ENCODE measurements around the gene BCAT1.

BCAT1 gene

DNA sequence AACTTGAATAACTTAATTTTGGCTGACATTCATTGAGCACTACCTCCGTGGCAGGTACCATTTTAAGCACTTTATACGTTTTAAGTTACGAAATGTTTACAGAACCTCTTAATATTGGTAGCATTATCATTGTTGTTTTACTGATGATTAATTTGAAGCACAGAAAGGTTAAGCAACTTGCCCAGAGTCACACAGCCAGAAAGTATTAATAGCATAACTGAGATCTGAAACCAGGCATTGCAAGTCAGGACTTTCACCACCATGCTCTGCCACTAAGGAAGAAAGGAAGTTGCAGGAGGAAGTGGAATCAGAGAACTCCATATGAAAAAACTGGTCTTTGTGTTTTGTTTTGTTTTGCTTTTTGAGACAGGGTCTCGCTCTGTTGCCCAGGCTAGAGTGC, 28.2 kb upstream of the BCAT1 start:
- H3K36me3 ChIP-seq (ENCODE audit: control insufficient read depth, low read length): no peaks in the 10 kb centered on the region
- H3K27me3 ChIP-seq (ENCODE audit: control insufficient read depth, low read length): no peaks in the 10 kb centered on the region
- peaks cover 8% of the 10 kb centered on the region for H3K4me1 ChIP-seq (ENCODE audit: control insufficient read depth, low read length)
- no peak for TF ChIP-seq EZH2phosphoT487 (IDR thresholded peaks at IDR 0.05; ENCODE audit: borderline replicate concordance, low read length)
- H3K9me3 ChIP-seq (ENCODE audit: control insufficient read depth, insufficient read depth, low read length): no peaks in the 10 kb centered on the region
- peaks cover 3% of the 10 kb centered on the region; the same call in 1 of the 2 replicates for H3F3A ChIP-seq (ENCODE audit: control insufficient read depth, insufficient read depth)
- H3K9me2 ChIP-seq (replicated peaks; ENCODE audit: control insufficient read depth, low read length): no peaks in the 10 kb centered on the region
- H4K20me1 ChIP-seq (ENCODE audit: control insufficient read depth, insufficient read depth, low read depth, low read length): no peaks in the 10 kb centered on the region
- no peak overlapping the region for H3K4me3 ChIP-seq (ENCODE audit: low read length)
- H3K4me2 ChIP-seq (ENCODE audit: low read length): no peak overlapping the region
- H3K27ac ChIP-seq (ENCODE audit: low read depth, low read length): no peak overlapping the region
- no peaks in the 10 kb centered on the region for H3K79me2 ChIP-seq (ENCODE audit: control insufficient read depth, low read length)

- Histone ChIP-seq H3K27me3 (ENCODE audit: control insufficient read depth, low read length) (no peaks in the 10 kb centered on the region), H3K4me2 (ENCODE audit: low read length) (no peak overlapping the region), H3F3A (ENCODE audit: control insufficient read depth, insufficient read depth) (peaks cover 3% of the 10 kb centered on the region; the same call in 1 of the 2 replicates), H3K4me1 (ENCODE audit: control insufficient read depth, low read length) (peaks cover 8% of the 10 kb centered on the region), H3K79me2 (ENCODE audit: control insufficient read depth, low read length) (no peaks in the 10 kb centered on the region), H3K27ac (ENCODE audit: low read depth, low read length) (no peak overlapping the region), H3K4me3 (ENCODE audit: low read length) (no peak overlapping the region), H3K9me3 (ENCODE audit: control insufficient read depth, insufficient read depth, low read length) (no peaks in the 10 kb centered on the region), H3K9me2 (replicated peaks; ENCODE audit: control insufficient read depth, low read length) (no peaks in the 10 kb centered on the region), H4K20me1 (ENCODE audit: control insufficient read depth, insufficient read depth, low read depth, low read length) (no peaks in the 10 kb centered on the region), H3K36me3 (ENCODE audit: control insufficient read depth, low read length) (no peaks in the 10 kb centered on the region)
- no peak for TF ChIP-seq EZH2phosphoT487 (IDR thresholded peaks at IDR 0.05; ENCODE audit: borderline replicate concordance, low read length)
- TF ChIP-seq, protein P1, sequence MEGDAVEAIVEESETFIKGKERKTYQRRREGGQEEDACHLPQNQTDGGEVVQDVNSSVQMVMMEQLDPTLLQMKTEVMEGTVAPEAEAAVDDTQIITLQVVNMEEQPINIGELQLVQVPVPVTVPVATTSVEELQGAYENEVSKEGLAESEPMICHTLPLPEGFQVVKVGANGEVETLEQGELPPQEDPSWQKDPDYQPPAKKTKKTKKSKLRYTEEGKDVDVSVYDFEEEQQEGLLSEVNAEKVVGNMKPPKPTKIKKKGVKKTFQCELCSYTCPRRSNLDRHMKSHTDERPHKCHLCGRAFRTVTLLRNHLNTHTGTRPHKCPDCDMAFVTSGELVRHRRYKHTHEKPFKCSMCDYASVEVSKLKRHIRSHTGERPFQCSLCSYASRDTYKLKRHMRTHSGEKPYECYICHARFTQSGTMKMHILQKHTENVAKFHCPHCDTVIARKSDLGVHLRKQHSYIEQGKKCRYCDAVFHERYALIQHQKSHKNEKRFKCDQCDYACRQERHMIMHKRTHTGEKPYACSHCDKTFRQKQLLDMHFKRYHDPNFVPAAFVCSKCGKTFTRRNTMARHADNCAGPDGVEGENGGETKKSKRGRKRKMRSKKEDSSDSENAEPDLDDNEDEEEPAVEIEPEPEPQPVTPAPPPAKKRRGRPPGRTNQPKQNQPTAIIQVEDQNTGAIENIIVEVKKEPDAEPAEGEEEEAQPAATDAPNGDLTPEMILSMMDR (IDR thresholded peaks at IDR 0.05; ENCODE audit: low read depth, low read length, poor library complexity, severe bottlenecking): no peak
These were observed 26.5 kb upstream of the BCAT1 start for GRCh38 chr12:24975425-24975824.

- TF ChIP-seq, protein P1 (IDR thresholded peaks at IDR 0.05; ENCODE audit: low read depth, low read length, poor library complexity, severe bottlenecking): no peak
- TF ChIP-seq EZH2phosphoT487 (IDR thresholded peaks at IDR 0.05; ENCODE audit: borderline replicate concordance, low read length): no peak
- Histone ChIP-seq H3K36me3 (ENCODE audit: control insufficient read depth, low read length) (no peaks in the 10 kb centered on the region), H3K9me2 (replicated peaks; ENCODE audit: control insufficient read depth, low read length) (no peaks in the 10 kb centered on the region), H3F3A (ENCODE audit: control insufficient read depth, insufficient read depth) (peaks cover 3% of the 10 kb centered on the region; the same call in 1 of the 2 replicates), H3K79me2 (ENCODE audit: control insufficient read depth, low read length) (no peaks in the 10 kb centered on the region), H3K27ac (ENCODE audit: low read depth, low read length) (no peak overlapping the region), H3K4me2 (ENCODE audit: low read length) (no peak overlapping the region), H3K4me3 (ENCODE audit: low read length) (no peak overlapping the region), H3K9me3 (ENCODE audit: control insufficient read depth, insufficient read depth, low read length) (no peaks in the 10 kb centered on the region), H3K4me1 (ENCODE audit: control insufficient read depth, low read length) (peaks cover 8% of the 10 kb centered on the region), H4K20me1 (ENCODE audit: control insufficient read depth, insufficient read depth, low read depth, low read length) (no peaks in the 10 kb centered on the region), H3K27me3 (ENCODE audit: control insufficient read depth, low read length) (no peaks in the 10 kb centered on the region)
These were observed 25.3 kb upstream of the BCAT1 start for GRCh38 chr12:24974216-24974615.

GRCh38 chr12:24972078-24972477, 23.2 kb upstream of the BCAT1 start:
- Histone ChIP-seq H3K36me3 (ENCODE audit: control insufficient read depth, low read length) (no peaks in the 10 kb centered on the region), H3K4me1 (ENCODE audit: control insufficient read depth, low read length) (peaks cover 2% of the 10 kb centered on the region), H4K20me1 (ENCODE audit: control insufficient read depth, insufficient read depth, low read depth, low read length) (no peaks in the 10 kb centered on the region), H3K27me3 (ENCODE audit: control insufficient read depth, low read length) (no peaks in the 10 kb centered on the region), H3K9me2 (replicated peaks; ENCODE audit: control insufficient read depth, low read length) (no peaks in the 10 kb centered on the region), H3F3A (ENCODE audit: control insufficient read depth, insufficient read depth) (peaks cover 3% of the 10 kb centered on the region; the same call in 1 of the 2 replicates), H3K9me3 (ENCODE audit: control insufficient read depth, insufficient read depth, low read length) (no peaks in the 10 kb centered on the region), H3K27ac (ENCODE audit: low read depth, low read length) (no peak overlapping the region), H3K4me2 (ENCODE audit: low read length) (no peak overlapping the region), H3K4me3 (ENCODE audit: low read length) (no peak overlapping the region), H3K79me2 (ENCODE audit: control insufficient read depth, low read length) (no peaks in the 10 kb centered on the region)
- TF ChIP-seq, protein P1 (IDR thresholded peaks at IDR 0.05; ENCODE audit: low read depth, low read length, poor library complexity, severe bottlenecking): no peak
- TF ChIP-seq EZH2phosphoT487 (IDR thresholded peaks at IDR 0.05; ENCODE audit: borderline replicate concordance, low read length): no peak

Measured in DOHH2 (cell line).